SH-SY5Y (cell line): ENCODE measurements around the gene ACP4.

Experiments
- GATA2 ChIP-seq: IDR thresholded peaks from 2 replicates; pipeline ENCODE4 v1.6.1; 2011; ENCODE audit warnings: mild to moderate bottlenecking, low read depth, low read length
- GATA3 ChIP-seq: IDR thresholded peaks from 2 replicates; pipeline ENCODE4 v1.6.1; 2011; ENCODE audit warnings: low read depth, mild to moderate bottlenecking, low read length, moderate library complexity

GRCh38 chr19:50791594-50792271 is 1.5 kb downstream of the ACP4 start:
- TF ChIP-seq GATA2, result no peak
- no peak for TF ChIP-seq GATA3
